ENCODE results near the gene SAMD11.

DNA sequence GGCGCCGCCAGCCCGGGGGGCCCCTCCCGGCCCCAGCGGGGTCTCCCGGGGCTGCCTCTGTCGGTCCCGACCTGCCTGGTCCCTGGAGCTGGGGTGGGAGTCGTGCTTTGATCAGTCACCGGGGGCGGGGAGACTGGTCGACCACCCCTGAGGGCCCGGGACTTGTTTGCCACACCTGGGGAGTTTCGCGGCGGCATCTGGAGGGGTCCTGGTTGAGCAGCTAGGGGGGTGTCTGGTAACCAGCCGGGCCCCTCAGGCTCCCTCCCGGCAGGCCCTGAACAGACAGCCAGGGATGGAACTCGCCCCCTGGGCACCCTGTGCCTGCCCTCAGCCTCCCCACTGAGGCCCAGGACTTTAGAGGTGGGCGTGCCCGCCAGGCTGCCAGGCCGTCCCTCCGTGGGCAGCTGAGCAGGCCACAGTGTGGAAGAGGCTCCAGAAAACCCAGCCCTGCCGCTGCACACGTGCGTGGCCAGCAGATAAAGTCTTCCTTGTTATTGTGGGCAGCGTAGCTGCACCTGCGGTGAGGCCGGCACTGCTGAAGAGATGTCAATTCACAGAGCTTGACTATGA lies 13.3 kb upstream of the SAMD11 start:
- TF ChIP-seq ZNF282 (IDR thresholded peaks at IDR 0.05; ENCODE audit: partially characterized antibody): no peak
- no peak for TF ChIP-seq CTCF (CRISPR knock-in tag; IDR thresholded peaks at IDR 0.05)
- TF ChIP-seq RXRA (CRISPR knock-in tag; IDR thresholded peaks at IDR 0.05): no peak
- TF ChIP-seq RFX5 (IDR thresholded peaks at IDR 0.05; ENCODE audit: low read depth, low read length): no peak
- TF ChIP-seq YY1 (IDR thresholded peaks at IDR 0.05; ENCODE audit: insufficient read depth, insufficient replicate concordance, low read depth, low read length): no peak
- TF ChIP-seq, protein P1, sequence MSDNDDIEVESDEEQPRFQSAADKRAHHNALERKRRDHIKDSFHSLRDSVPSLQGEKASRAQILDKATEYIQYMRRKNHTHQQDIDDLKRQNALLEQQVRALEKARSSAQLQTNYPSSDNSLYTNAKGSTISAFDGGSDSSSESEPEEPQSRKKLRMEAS (IDR thresholded peaks at IDR 0.05): no peak
- TF ChIP-seq NFYB (CRISPR knock-in tag; IDR thresholded peaks at IDR 0.05): no peak

All from HepG2 (cell line).